NCI-H1105 treated with DMSO at 0.1 percent for 48 hours (cell line): ENCODE data around the gene RPL31.
A peak's percentile ranks its signal among the peaks of the same experiment; 100 is the strongest.

Experiments used
- DNase-seq: peaks from one replicate; lab custom pipeline; 2025; lab: John Stamatoyannopoulos, UW

Gene RPL31

GRCh38 chr2:100975521-100975785, 26.6 kb upstream of the RPL31 start:
- DNase-seq, result no peak

- no peak for DNase-seq
These were observed 26.0 kb upstream of the RPL31 start for GRCh38 chr2:100976061-100976460.

- DNase-seq, result no peak
These were observed 25.3 kb upstream of the RPL31 start for GRCh38 chr2:100976645-100977391.

GRCh38 chr2:100977511-100977910, 24.6 kb upstream of the RPL31 start:
- DNase-seq, result no peak

GRCh38 chr2:100978582-100979191, 23.4 kb upstream of the RPL31 start:
- no peak for DNase-seq

GRCh38 chr2:100980046-100980445, 22.0 kb upstream of the RPL31 start:
- DNase-seq, result no peak

GRCh38 chr2:100981011-100981410, 21.1 kb upstream of the RPL31 start:
- DNase-seq, result no peak

- no peak for DNase-seq
These were observed 19.6 kb upstream of the RPL31 start for GRCh38 chr2:100982431-100982861.

- DNase-seq, result no peak
These were observed 18.9 kb upstream of the RPL31 start for GRCh38 chr2:100983201-100983600.

- no peak for DNase-seq
These were observed 18.3 kb upstream of the RPL31 start for GRCh38 chr2:100983684-100984310.

- peak; percentile 57 for DNase-seq
These were observed 17.2 kb upstream of the RPL31 start for GRCh38 chr2:100984892-100985307.

- DNase-seq, result no peak
These were observed 15.9 kb upstream of the RPL31 start for GRCh38 chr2:100986157-100986556.

GRCh38 chr2:100987536-100987935, 14.6 kb upstream of the RPL31 start:
- no peak for DNase-seq

- DNase-seq, result no peak
These were observed 14.1 kb upstream of the RPL31 start for GRCh38 chr2:100987974-100988373.

GRCh38 chr2:100988630-100989417, 13.3 kb upstream of the RPL31 start:
- DNase-seq, result no peak

- DNase-seq, result no peak
These were observed 12.4 kb upstream of the RPL31 start for GRCh38 chr2:100989666-100990065.

GRCh38 chr2:100990166-100990565, 11.9 kb upstream of the RPL31 start:
- DNase-seq, result no peak

- DNase-seq, result no peak
These were observed 11.3 kb upstream of the RPL31 start for GRCh38 chr2:100990650-100991403.

GRCh38 chr2:100991404-100991773, 10.7 kb upstream of the RPL31 start:
- no peak for DNase-seq

GRCh38 chr2:100992262-100992661, 9.8 kb upstream of the RPL31 start:
- DNase-seq, result no peak

- no peak for DNase-seq
These were observed 8.8 kb upstream of the RPL31 start for GRCh38 chr2:100993294-100993693.
